Right lobe of liver (tissue), 4 donors: ENCODE data around the gene TECRL.

Source experiments
- POLR2A ChIP-seq: fragments of 450-650 bp; IDR thresholded peaks from one replicate; pipeline ENCODE4 v1.6.1; 2017; ENCODE audit warnings: antibody characterized with exemption, mild to moderate bottlenecking
- TF ChIP-seq, protein P1 (sequence below), 4 donors: fragments of 200-600 bp in 3 of 4; fragments of 450-650 bp in 1 of 4; IDR thresholded peaks; one replicate each; pipeline versions ENCODE4 v1.5.1 to v1.8.0; 2016 to 2022; ENCODE audit warnings: antibody characterized with exemption in 4 of 4, mild to moderate bottlenecking in 2 of 4
- donor health status: DM: no; HTN: no; CAD: no.
- donor health status: DM: no; HTN: no; CAD: no.
- donor health status: DM: no; HTN: yes; CAD: no.

DNA sequence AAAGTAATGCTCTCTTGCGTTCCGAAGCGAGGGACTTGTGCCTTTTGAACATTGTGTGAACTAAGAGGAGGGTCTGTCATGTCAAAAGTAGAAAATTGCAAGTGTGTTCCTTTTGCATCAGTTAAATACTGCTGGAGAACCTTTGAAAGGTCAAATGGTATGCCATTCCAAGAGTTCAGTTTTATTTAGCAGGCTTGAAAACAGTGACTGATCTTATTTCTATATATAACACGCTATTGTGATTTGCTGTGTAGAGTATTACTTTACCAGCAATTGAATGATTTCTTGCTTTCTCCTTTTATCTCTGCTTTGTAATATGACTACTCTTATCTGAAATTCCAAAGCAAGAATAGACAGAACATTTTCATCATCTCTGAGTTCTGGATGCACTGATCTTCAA is at the start of gene TECRL:
- no peak for TF ChIP-seq POLR2A
- TF ChIP-seq, protein P1, sequence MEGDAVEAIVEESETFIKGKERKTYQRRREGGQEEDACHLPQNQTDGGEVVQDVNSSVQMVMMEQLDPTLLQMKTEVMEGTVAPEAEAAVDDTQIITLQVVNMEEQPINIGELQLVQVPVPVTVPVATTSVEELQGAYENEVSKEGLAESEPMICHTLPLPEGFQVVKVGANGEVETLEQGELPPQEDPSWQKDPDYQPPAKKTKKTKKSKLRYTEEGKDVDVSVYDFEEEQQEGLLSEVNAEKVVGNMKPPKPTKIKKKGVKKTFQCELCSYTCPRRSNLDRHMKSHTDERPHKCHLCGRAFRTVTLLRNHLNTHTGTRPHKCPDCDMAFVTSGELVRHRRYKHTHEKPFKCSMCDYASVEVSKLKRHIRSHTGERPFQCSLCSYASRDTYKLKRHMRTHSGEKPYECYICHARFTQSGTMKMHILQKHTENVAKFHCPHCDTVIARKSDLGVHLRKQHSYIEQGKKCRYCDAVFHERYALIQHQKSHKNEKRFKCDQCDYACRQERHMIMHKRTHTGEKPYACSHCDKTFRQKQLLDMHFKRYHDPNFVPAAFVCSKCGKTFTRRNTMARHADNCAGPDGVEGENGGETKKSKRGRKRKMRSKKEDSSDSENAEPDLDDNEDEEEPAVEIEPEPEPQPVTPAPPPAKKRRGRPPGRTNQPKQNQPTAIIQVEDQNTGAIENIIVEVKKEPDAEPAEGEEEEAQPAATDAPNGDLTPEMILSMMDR (IDR thresholded peaks at IDR 0.05), result no peak
